Subcutaneous abdominal adipose tissue (tissue), 5 donors: ENCODE results near the gene INAVA.
"Not testable (repeated sequence)": the region's sequence is repeated elsewhere in the genome, so short reads cannot be mapped to it uniquely, and the experiment has no call there.

Experiments used
- H3K27ac ChIP-seq: one replicate; pipeline ENCODE4 v1.7.0; 2013; ENCODE audit warnings: low read depth, mild to moderate bottlenecking, inconsistent platforms, low read length, moderate library complexity
- H3K27me3 ChIP-seq, 5 donors: one replicate each; pipeline ENCODE4 v1.7.0; 2013; ENCODE audit warnings: low read length in 5 of 5, inconsistent platforms in 1 of 5; ENCODE audit not compliant: control insufficient read depth in 5 of 5, insufficient read depth in 4 of 5
- H3K36me3 ChIP-seq, 5 donors: one replicate each; pipeline ENCODE4 v1.7.0; 2013; ENCODE audit warnings: low read length in 5 of 5; ENCODE audit not compliant: control insufficient read depth in 5 of 5, insufficient read depth in 5 of 5
- H3K4me1 ChIP-seq, 5 donors: one replicate each; pipeline ENCODE4 v1.7.0; 2013; ENCODE audit warnings: low read length in 5 of 5, mild to moderate bottlenecking in 3 of 5, moderate library complexity in 1 of 5; ENCODE audit not compliant: control insufficient read depth in 5 of 5, insufficient read depth in 5 of 5
- H3K4me3 ChIP-seq, 5 donors: one replicate each; pipeline ENCODE4 v1.7.0; 2013; ENCODE audit warnings: low read length in 5 of 5, low read depth in 1 of 5
- H3K9ac ChIP-seq, 5 donors: one replicate each; pipeline ENCODE4 v1.7.0; 2013; ENCODE audit warnings: low read length in 5 of 5, mild to moderate bottlenecking in 4 of 5, moderate library complexity in 3 of 5
- H3K9me3 ChIP-seq, 5 donors: one replicate each; pipeline ENCODE4 v1.7.0; 2013; ENCODE audit warnings: low read length in 5 of 5; ENCODE audit not compliant: control insufficient read depth in 5 of 5
- donor health status: healthy.
- donor health status: healthy.
- donor health status: healthy.
- donor health status: healthy.
- donor health status: healthy.

The INAVA gene

DNA sequence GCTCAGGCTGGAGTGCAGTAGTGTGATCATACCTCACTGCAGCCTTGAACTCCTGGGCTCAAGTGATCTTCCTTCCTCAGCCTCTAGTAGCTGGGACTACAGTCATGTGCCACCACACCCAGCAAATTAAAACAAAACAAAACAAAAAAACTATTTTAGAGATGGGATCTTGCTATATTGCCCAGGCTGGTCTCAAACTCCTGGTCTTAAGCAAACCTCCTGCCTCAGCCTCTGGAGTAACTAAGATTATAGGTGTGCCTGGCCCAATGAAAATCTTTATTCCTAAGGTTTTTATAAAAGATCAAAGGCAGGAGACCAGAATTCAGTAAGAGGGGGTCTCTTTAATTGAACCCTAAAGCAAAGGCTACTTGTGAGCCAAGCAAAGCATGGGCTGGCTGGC, 10.1 kb downstream of the INAVA start:
- H3K27me3 ChIP-seq = peaks cover 3 to 10% (median 5%) of the 10 kb centered on the region in 5 donors
- H3K36me3 ChIP-seq = no peaks in the 10 kb centered on the region
- H3K4me1 ChIP-seq = no peaks in the 10 kb centered on the region
- H3K9me3 ChIP-seq = no peaks in the 10 kb centered on the region
- H3K9ac ChIP-seq = no peak overlapping the region
- no peak overlapping the region for H3K4me3 ChIP-seq
- no peak overlapping the region for H3K27ac ChIP-seq

DNA sequence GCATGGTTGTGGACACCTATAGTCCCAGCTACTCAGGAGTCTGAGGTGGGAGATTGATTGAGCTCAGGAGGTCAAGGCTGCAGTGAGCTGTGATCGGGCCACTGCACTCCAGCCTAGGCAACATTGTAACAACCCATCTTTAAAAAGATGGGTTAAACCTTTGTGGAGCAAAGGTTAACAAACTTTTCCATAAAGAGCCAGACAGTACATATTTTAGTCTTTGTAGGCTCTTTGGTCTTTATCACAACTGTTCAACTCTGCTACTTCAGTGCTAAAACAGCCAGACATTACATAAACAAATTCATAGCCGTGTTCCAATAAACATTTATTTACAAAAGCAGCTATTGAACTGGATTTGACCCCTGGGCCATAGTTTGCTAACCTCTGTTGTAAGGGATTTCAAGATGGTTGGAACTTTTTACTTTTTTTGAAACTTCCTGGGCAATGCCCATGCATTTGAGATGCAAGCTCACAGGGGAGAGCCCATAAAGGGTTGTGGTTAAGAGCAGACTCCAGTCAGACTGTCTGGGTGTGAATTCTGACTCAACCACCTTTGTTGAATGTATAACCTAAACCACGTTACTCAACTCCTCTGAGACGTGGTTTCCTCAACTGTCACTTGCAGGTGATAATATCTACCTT, 10.8 kb downstream of the INAVA start:
- H3K36me3 ChIP-seq = no peaks in the 10 kb centered on the region
- no peaks in the 10 kb centered on the region for H3K9me3 ChIP-seq
- no peak overlapping the region for H3K9ac ChIP-seq
- H3K4me1 ChIP-seq = no peaks in the 10 kb centered on the region
- peaks cover 3 to 10% (median 5%) of the 10 kb centered on the region in 5 donors for H3K27me3 ChIP-seq
- H3K27ac ChIP-seq = no peak overlapping the region
- no peak overlapping the region for H3K4me3 ChIP-seq

DNA sequence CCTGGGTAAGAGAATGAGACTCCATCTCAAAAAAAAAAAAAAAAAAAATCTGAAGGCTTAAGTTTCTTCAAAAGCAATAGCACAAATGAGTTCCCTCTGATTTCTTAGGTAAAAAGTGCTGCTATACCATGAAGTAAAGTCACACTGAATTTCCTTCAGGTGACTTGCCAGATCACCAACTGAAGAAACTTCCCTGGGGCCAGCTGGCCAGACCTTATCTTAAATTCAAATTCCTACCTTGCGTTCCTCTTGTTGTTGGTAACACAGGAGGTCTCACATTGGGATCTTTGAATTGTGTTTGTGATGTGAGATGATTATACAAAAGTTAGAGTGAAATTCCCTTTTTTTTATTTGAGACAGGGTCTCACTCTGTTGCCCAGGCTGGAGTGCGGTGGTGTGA, 11.8 kb downstream of the INAVA start:
- Histone ChIP-seq H3K4me1 (no peaks in the 10 kb centered on the region), H3K4me3 (no peak overlapping the region), H3K27ac (no peak overlapping the region), H3K9me3 (no peaks in the 10 kb centered on the region), H3K36me3 (no peaks in the 10 kb centered on the region), H3K27me3 (peaks cover 2 to 7% (median 3%) of the 10 kb centered on the region in 5 donors), H3K9ac (no peak overlapping the region)

DNA sequence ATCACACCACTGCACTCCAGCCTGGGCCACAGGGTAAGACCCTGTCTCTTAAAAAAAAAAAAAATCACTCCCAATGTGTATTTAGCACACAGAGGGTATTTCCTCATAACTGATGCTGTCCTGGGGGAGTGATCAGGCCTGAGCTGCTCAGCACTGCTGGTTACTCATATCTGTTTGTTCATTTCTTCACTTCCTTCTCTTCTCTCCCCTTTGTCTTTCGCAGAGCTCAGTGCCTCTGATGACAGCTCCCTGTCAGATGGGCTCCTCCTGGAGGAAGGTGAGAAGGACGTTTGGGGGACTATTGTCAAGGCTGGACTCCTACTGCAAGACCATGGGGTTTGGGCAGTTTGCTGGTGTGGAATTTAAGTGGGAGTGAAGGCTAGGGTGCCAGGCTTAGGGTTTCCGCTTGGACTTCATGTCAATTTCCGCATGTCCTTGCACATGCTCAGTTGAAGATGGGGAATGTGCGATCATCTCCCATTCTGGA, 13.0 kb downstream of the INAVA start:
- Histone ChIP-seq H3K9me3 (no peaks in the 10 kb centered on the region), H3K36me3 (no peaks in the 10 kb centered on the region)

DNA sequence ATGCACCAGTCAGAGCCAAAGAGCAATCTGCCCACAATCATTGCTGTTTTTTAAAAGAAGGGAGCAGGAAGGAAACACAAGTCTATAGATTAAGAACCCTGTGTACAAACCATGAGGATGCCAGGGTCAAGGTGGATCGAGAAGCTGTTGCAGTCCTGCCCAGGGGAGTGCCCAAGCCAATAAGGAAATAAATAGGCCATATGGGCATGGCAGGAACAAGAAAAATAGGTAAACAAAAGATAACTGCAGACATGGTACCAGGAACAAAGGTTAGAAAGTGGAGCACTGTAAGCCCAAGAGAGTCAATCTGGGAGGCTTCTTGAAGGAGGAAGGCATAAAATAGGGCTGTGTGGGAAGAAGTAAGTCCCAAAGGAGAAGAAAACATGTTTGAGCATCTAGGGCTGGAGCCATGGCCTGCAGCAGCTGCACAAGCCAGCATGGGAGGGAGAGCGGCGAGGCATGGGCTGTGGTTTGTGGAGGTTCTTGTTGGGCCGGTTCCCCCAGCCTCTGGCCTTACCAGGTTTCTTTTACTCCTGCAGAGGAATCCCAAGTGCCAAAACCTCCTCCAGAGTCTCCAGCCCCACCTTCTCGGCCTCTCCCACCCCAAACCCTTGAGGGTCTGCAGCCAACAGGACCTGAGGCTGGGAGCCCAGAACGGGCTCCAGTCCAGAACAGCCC, 13.6 kb downstream of the INAVA start:
- peaks cover 0 to 4% (median 0%) of the 10 kb centered on the region in 5 donors for H3K27me3 ChIP-seq
- H3K4me3 ChIP-seq = no peak overlapping the region
- no peaks in the 10 kb centered on the region for H3K9me3 ChIP-seq
- H3K4me1 ChIP-seq = no peaks in the 10 kb centered on the region
- H3K27ac ChIP-seq = no peak overlapping the region
- H3K36me3 ChIP-seq = no peaks in the 10 kb centered on the region
- H3K9ac ChIP-seq = no peak overlapping the region

More for the DNA sequence above, 13.0 kb downstream of the INAVA start:
- no peaks in the 10 kb centered on the region for H3K4me1 ChIP-seq
- H3K4me3 ChIP-seq = no peak overlapping the region
- peaks cover 0 to 5% (median 0%) of the 10 kb centered on the region in 5 donors for H3K27me3 ChIP-seq
- no peak overlapping the region for H3K27ac ChIP-seq
- H3K9ac ChIP-seq = no peak overlapping the region

DNA sequence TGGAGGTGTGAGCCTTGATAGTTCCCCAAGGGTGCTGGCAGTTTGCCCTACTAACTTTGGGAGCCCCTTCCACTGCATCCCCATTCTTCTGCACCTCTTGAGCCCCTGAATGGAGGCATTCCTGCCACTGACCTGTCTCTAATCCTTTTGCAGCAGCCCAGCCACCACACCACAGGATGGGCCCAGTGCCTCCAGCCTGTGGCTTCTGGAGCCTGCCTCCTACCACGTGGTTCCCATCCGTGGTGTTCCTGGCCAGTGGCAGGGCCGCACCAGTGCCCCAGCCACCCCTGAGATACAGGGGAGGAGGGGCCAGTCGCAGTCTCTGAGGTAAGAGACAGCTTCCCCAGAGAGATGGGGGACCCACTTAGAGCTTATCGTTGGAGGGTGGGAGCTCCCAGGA, 14.4 kb downstream of the INAVA start:
- H3K4me1 ChIP-seq = no peaks in the 10 kb centered on the region
- no peaks in the 10 kb centered on the region for H3K9me3 ChIP-seq
- H3K4me3 ChIP-seq = no peak overlapping the region
- H3K36me3 ChIP-seq = no peaks in the 10 kb centered on the region
- peaks cover 0 to 4% (median 0%) of the 10 kb centered on the region in 5 donors for H3K27me3 ChIP-seq
- no peak overlapping the region for H3K27ac ChIP-seq
- no peak overlapping the region for H3K9ac ChIP-seq

DNA sequence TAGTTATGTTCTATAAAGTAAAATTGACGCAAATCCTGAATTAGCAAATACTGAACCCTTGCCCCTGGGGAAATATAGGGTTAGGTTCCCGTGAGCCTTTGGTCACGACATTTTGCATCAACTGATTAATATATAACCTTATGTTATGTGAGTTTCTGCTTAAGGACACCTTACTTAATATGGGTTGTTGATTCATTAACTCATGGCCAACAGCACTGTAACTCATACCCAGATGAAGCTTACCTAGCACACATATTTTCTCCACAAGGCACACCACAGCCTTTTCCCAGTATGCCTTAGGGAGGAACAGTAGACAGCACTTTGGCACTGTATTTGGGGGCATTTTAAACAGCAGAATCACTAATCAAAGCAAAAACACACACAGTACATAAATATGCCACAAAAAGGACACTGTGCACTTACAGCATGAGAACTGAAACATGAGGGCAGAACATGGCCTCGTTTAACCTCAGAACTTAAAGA, 15.1 kb downstream of the INAVA start:
- H3K27ac ChIP-seq = no peak overlapping the region

DNA sequence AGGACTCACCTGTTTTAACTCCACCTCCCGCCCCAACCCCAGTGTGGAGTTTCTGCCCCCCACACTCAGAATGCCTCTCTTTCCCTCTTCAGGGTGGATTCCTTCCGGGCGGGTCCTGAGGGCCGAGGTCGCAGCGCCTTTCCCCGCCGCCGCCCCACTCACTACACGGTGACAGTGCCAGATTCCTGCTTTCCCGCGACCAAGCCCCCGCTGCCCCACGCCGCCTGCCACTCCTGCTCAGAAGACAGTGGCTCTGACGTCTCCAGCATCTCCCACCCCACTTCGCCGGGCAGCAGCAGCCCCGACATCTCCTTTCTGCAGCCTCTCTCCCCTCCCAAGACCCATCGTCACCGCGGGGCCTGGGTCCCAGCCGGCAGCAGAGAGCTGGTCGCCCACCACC, 16.7 kb downstream of the INAVA start:
- Histone ChIP-seq H3K36me3 (no peaks in the 10 kb centered on the region), H3K9ac (no peak overlapping the region), H3K9me3 (no peaks in the 10 kb centered on the region), H3K4me3 (no peak overlapping the region), H3K27ac (no peak overlapping the region), H3K4me1 (no peaks in the 10 kb centered on the region), H3K27me3 (peaks cover 0 to 7% (median 2%) of the 10 kb centered on the region in 5 donors)

More for the DNA sequence above, 15.1 kb downstream of the INAVA start:
- Histone ChIP-seq H3K4me1 (no peaks in the 10 kb centered on the region), H3K9me3 (no peaks in the 10 kb centered on the region), H3K27me3 (peaks cover 0 to 4% (median 0%) of the 10 kb centered on the region in 5 donors), H3K36me3 (no peaks in the 10 kb centered on the region), H3K4me3 (no peak overlapping the region), H3K9ac (no peak overlapping the region)

DNA sequence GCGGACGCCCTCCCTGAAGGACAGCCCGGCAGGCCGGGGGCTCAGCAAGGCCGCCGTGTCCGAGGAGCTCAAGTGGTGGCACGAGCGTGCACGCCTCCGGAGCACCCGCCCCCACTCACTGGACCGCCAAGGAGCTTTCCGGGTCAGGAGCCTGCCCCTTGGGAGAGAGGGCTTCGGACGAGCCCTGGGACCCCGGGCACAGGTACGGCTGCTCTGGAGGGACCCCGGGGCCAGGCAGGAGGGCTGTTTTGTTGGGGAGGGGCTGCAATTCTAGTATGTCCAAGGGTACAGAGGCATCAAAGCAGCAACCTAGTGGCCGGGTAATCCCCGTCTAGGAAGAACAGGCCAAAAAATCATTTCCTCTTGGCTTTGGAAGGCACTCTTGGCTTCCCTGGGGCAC, 17.2 kb downstream of the INAVA start:
- not testable (repeated sequence) for H3K9me3 ChIP-seq, H3K27me3 ChIP-seq, H3K36me3 ChIP-seq, H3K9ac ChIP-seq, H3K4me1 ChIP-seq, H3K27ac ChIP-seq, H3K4me3 ChIP-seq

DNA sequence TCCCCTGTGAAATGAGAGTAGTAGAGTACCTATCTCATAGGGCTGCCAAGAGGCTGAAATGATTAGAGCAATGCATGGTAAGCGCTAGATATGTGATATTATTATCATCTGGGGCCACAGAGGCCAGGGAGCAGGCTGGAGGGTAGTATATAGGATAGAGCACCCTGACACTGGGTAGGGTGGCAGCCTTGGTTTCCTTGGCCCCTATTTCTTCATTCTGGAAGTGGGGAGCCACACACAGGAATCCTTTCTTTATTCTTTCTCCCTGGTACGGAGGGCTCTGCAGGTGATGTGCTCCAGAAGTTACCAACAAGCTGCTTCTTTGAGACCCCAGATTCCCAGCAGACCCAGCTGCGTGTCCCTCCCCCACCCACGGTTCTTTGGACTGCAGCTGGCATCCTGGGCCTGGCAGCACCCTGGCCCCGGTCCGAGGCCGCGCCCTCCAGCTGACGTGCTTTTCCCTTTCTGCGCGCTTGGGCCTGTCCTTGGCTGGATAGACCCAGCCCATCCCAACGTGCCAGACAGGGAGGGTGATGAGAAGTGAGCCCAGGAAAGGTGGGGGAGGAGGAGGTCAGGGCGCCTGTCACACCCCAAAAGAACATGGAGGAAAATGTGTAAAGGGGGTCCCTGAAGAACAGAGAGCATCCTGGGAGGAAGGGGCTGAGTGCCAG, 18.2 kb downstream of the INAVA start:
- no peak overlapping the region for H3K27ac ChIP-seq
- no peak overlapping the region for H3K9ac ChIP-seq

More for the DNA sequence above, 18.2 kb downstream of the INAVA start:
- Histone ChIP-seq H3K4me3 (no peak overlapping the region), H3K9me3 (no peaks in the 10 kb centered on the region), H3K4me1 (no peaks in the 10 kb centered on the region), H3K27me3 (peaks cover 0 to 8% (median 2%) of the 10 kb centered on the region in 5 donors), H3K36me3 (no peaks in the 10 kb centered on the region)
